Caco-2 (cell line): ENCODE results near the gene ASTN2. TPM values are rescaled to one million over a fixed set of nuclear protein-coding genes. Genes with fewer than 3 reads are reported as not detected.

ENCODE experiments used
- BruUV-seq: library from RNA; stranded (reverse); fragments of 400-500 nt; replicated peaks from 2 replicates; lab custom pipeline; 2021; lab: Mats Ljungman, UMichigan
- CTCF ChIA-PET: fragments of 300-600 bp; sonication (Branson Sonifier 250); formaldehyde crosslinking; loops from one replicate; lab custom pipeline; 2022; ENCODE audit warnings: antibody characterized with exemption; lab: Charles Lee
- POLR2A ChIA-PET: fragments of 300-600 bp; sonication (Branson Sonifier 250); formaldehyde crosslinking; loops from one replicate; lab custom pipeline; 2022; ENCODE audit warnings: antibody characterized with exemption; lab: Charles Lee
- DNase-seq, 2 experiments: peaks; one replicate each; pipeline versions ENCODE4 v3.0.0 to v3.0.0-alpha.2; 2020 to 2022
- H3K27me3 ChIP-seq: replicated peaks from 2 replicates; pipeline ENCODE4 v1.6.0; 2011; ENCODE audit warnings: low read length; ENCODE audit not compliant: control insufficient read depth, insufficient read depth
- H3K36me3 ChIP-seq: 2 replicates; pipeline ENCODE4 v1.5.1; 2011; ENCODE audit warnings: low read length; ENCODE audit not compliant: control insufficient read depth, insufficient read depth
- H3K4me1 ChIP-seq: fragments of 250-450 bp; sonication (Bioruptor Pico); 2 replicates; pipeline ENCODE4 v1.5.1; 2020; ENCODE audit warnings: mild to moderate bottlenecking
- H3K4me3 ChIP-seq: 2 replicates; pipeline ENCODE4 v1.5.1; 2011; ENCODE audit warnings: low read depth, mild to moderate bottlenecking, control low read depth, low read length
- H3K9me3 ChIP-seq: fragments of 250-450 bp; sonication (Bioruptor Pico); 2 replicates; pipeline ENCODE4 v1.5.1; 2020; ENCODE audit warnings: mild to moderate bottlenecking, moderate library complexity
- H3K27ac Mint-ChIP-seq: one replicate; pipeline ENCODE4 v1.8.0; 2022; ENCODE audit warnings: mixed read lengths; ENCODE audit not compliant: unreplicated experiment
- H3K27me3 Mint-ChIP-seq: one replicate; pipeline ENCODE4 v1.8.0; 2022; ENCODE audit warnings: mixed read lengths; ENCODE audit not compliant: insufficient read depth, unreplicated experiment
- H3K36me3 Mint-ChIP-seq: one replicate; pipeline ENCODE4 v1.8.0; 2022; ENCODE audit warnings: mild to moderate bottlenecking, mixed read lengths; ENCODE audit not compliant: insufficient read depth, unreplicated experiment
- H3K4me1 Mint-ChIP-seq: one replicate; pipeline ENCODE4 v1.8.0; 2022; ENCODE audit warnings: low read depth, mixed read lengths; ENCODE audit not compliant: unreplicated experiment
- H3K4me3 Mint-ChIP-seq: one replicate; pipeline ENCODE4 v1.8.0; 2022; ENCODE audit warnings: mild to moderate bottlenecking, moderate library complexity, mixed read lengths; ENCODE audit not compliant: unreplicated experiment
- H3K9me3 Mint-ChIP-seq: one replicate; pipeline ENCODE4 v1.8.0; 2022; ENCODE audit warnings: mixed read lengths; ENCODE audit not compliant: unreplicated experiment
- intact Hi-C: fragments of 100-400 bp; cut with micrococcal nuclease; formaldehyde crosslinking; loops from one replicate; pipeline ENCODE4 v1.10.0; 2022; ENCODE audit not compliant: unreplicated experiment
- total RNA-seq: library from RNA; stranded (reverse); gene quantifications from 2 replicates; pipeline ENCODE4 v1.2.3, GENCODE V29; 2022
- TF ChIP-seq, protein P1 (sequence below), 2 experiments: fragments of 200-600 bp in 1 of 2; IDR thresholded peaks; 1 replicate in 1 of 2; 2 replicates in 1 of 2; pipeline versions ENCODE4 v1.5.1 to v1.8.0; 2011 to 2022; ENCODE audit warnings: antibody characterized with exemption in 1 of 2, control low read depth in 1 of 2, inconsistent platforms in 1 of 2, low read depth in 1 of 2, low read length in 1 of 2, mild to moderate bottlenecking in 1 of 2, moderate library complexity in 1 of 2; ENCODE audit not compliant: insufficient read depth in 1 of 2, severe bottlenecking in 1 of 2, unreplicated experiment in 1 of 2

Gene ASTN2
- total RNA-seq, 1 experiment from 2014 or later = 12.7 TPM

DNA sequence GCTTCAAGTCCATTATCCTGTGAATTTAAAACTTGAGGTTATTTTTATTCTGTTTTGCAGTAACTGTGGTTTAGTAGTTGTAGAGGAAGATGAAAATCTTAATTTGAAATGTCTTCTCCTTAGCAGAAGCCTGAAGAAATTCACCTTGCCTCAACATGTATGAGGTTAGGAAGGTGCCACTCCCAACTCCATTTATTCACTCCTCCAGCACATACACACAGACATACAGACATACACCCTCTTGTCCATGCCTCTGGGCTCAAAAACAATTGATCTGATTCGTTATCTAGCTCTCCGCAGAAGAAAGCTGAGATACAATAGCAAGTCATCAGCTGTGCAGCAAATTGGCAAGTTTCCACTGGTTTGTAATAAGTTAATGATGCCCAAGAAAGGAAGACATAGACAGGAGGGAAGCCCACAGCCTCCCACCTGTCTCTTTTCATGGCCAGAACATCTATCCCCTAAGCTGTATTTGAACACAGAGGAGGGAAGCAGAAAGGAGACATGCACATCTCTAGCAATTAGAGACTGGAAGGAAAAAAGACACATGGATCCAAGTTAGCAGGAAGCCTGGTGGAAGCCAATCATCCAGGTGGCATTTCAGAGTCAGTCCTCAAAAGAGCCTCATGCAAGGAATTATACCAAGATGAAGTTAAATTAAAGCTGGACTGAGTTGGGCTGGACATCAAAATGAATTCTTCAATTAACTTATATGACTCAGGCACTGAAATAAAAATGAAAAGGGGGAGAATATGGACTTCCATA lies 257.9 kb downstream of the ASTN2 start:
- Histone ChIP-seq H3K36me3 (no peaks in the 10 kb centered on the region), H3K4me3 (no peak overlapping the region), H3K4me1 (no peaks in the 10 kb centered on the region), H3K27me3 (no peaks in the 10 kb centered on the region), H3K9me3 (no peaks in the 10 kb centered on the region)
- TF ChIP-seq, protein P1, sequence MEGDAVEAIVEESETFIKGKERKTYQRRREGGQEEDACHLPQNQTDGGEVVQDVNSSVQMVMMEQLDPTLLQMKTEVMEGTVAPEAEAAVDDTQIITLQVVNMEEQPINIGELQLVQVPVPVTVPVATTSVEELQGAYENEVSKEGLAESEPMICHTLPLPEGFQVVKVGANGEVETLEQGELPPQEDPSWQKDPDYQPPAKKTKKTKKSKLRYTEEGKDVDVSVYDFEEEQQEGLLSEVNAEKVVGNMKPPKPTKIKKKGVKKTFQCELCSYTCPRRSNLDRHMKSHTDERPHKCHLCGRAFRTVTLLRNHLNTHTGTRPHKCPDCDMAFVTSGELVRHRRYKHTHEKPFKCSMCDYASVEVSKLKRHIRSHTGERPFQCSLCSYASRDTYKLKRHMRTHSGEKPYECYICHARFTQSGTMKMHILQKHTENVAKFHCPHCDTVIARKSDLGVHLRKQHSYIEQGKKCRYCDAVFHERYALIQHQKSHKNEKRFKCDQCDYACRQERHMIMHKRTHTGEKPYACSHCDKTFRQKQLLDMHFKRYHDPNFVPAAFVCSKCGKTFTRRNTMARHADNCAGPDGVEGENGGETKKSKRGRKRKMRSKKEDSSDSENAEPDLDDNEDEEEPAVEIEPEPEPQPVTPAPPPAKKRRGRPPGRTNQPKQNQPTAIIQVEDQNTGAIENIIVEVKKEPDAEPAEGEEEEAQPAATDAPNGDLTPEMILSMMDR (IDR thresholded peaks at IDR 0.05; ENCODE audit: insufficient read depth in 1 of 2, low read depth in 1 of 2, low read length in 1 of 2, severe bottlenecking in 1 of 2, unreplicated experiment in 1 of 2) = no peak
- Mint-ChIP-seq H3K4me3 (no peak overlapping the region), H3K36me3 (no peaks in the 10 kb centered on the region), H3K4me1 (no peaks in the 10 kb centered on the region), H3K27ac (no peak overlapping the region), H3K27me3 (no peaks in the 10 kb centered on the region), H3K9me3 (no peaks in the 10 kb centered on the region)
- no peak for DNase-seq
- intact Hi-C loops = no loop called here
- no TSS peak for BruUV-seq
- POLR2A ChIA-PET = no interaction called here
- CTCF ChIA-PET = no interaction called here

DNA sequence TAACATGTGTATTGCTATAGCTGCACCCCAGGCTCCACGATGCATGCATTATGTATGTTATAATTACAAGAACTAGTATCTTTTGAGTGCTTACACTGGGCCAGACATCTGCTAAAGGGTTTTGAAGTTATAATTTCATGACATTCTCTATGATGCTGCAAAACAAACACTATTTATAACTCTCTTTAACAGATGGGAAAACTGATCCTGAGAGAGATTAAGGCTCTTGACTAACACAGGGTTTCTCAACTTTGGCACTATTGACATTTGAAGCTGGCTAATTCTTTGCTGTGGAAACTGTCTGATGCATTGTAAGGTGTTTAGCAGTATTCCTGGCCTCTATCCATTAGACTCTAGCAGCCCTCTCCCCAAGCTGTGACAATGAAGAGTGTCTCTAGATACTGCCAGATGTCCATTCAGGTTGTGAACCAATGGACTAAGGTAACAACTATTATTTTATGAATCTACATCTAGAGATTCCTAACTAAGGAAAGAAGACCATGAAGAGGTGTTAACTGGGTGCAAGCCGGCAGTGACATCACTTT lies 258.6 kb downstream of the ASTN2 start:
- Mint-ChIP-seq H3K36me3 (no peaks in the 10 kb centered on the region), H3K4me3 (no peak overlapping the region), H3K9me3 (no peaks in the 10 kb centered on the region), H3K27me3 (no peaks in the 10 kb centered on the region), H3K4me1 (no peaks in the 10 kb centered on the region), H3K27ac (no peak overlapping the region)
- H3K36me3 ChIP-seq = no peaks in the 10 kb centered on the region
- intact Hi-C loops = no loop called here
- TF ChIP-seq, protein P1 (IDR thresholded peaks at IDR 0.05; ENCODE audit: insufficient read depth in 1 of 2, low read depth in 1 of 2, low read length in 1 of 2, severe bottlenecking in 1 of 2, unreplicated experiment in 1 of 2) = no peak
- BruUV-seq = no TSS peak
- no peaks in the 10 kb centered on the region for H3K9me3 ChIP-seq
- no peaks in the 10 kb centered on the region for H3K27me3 ChIP-seq
- H3K4me1 ChIP-seq = no peaks in the 10 kb centered on the region
- DNase-seq = no peak
- ChIA-PET POLR2A (no interaction called here), CTCF (no interaction called here)
- no peak overlapping the region for H3K4me3 ChIP-seq

DNA sequence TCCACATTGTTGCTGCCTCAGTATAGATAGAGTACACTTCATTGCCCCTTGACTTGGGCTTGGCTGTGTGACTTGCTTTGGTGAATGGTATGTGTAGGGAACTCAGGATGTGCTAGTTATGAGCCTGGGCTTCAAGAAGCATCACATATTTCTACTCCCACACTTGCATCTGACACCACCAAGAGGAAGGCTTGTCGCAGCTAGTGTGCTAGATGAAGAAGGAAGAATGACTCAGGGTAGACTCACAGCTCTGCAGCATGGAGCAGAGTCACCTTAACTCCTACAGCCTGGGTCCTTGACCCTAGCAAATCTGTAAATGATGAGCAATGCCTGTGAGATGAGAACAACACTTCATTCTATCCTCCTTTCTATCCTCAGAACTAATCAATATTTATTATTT lies 261.8 kb downstream of the ASTN2 start:
- BruUV-seq = no TSS peak
- Mint-ChIP-seq H3K36me3 (no peaks in the 10 kb centered on the region), H3K27ac (no peak overlapping the region), H3K9me3 (no peaks in the 10 kb centered on the region), H3K4me1 (no peaks in the 10 kb centered on the region), H3K27me3 (no peaks in the 10 kb centered on the region), H3K4me3 (no peak overlapping the region)
- Histone ChIP-seq H3K9me3 (no peaks in the 10 kb centered on the region), H3K4me3 (no peak overlapping the region), H3K36me3 (no peaks in the 10 kb centered on the region), H3K27me3 (no peaks in the 10 kb centered on the region), H3K4me1 (no peaks in the 10 kb centered on the region)
- intact Hi-C loops = no loop called here
- no peak for DNase-seq
- ChIA-PET CTCF (no interaction called here), POLR2A (no interaction called here)
- TF ChIP-seq, protein P1 (IDR thresholded peaks at IDR 0.05; ENCODE audit: insufficient read depth in 1 of 2, low read depth in 1 of 2, low read length in 1 of 2, severe bottlenecking in 1 of 2, unreplicated experiment in 1 of 2) = no peak
